ENCODE results near the gene KDSR.

- no peak for TF ChIP-seq CTCF (IDR thresholded peaks at IDR 0.05)
- no peak for TF ChIP-seq POLR2A (IDR thresholded peaks at IDR 0.05)
These were observed 44.8 kb downstream of the KDSR start for GRCh38 chr18:63322206-63322605.

Measured in stomach (tissue), 4 donors.